Measurements from ENCODE around the gene VMP1.
"Not testable (repeated sequence)": the region's sequence is repeated elsewhere in the genome, so short reads cannot be mapped to it uniquely, and the experiment has no call there.

VMP1 gene

GRCh38 chr17:59841091-59841881 lies 133.8 kb downstream of the VMP1 start:
- DNase-seq (ENCODE audit: low read depth): not testable (repeated sequence)

GRCh38 chr17:59841882-59842263 lies 134.4 kb downstream of the VMP1 start:
- not testable (repeated sequence) for DNase-seq (ENCODE audit: low read depth)

GRCh38 chr17:59842901-59843652 lies 135.6 kb downstream of the VMP1 start:
- DNase-seq (ENCODE audit: low read depth): no peak

GRCh38 chr17:59844884-59845594 lies 137.6 kb downstream of the VMP1 start:
- no peak for DNase-seq (ENCODE audit: low read depth)

GRCh38 chr17:59845595-59846393 lies 138.3 kb downstream of the VMP1 start:
- no peak for DNase-seq (ENCODE audit: low read depth)

GRCh38 chr17:59846394-59847165 lies 139.1 kb downstream of the VMP1 start:
- DNase-seq (ENCODE audit: low read depth): no peak

- no peak for DNase-seq (ENCODE audit: low read depth)
Measured at GRCh38 chr17:59848385-59848668, 140.9 kb downstream of the VMP1 start.

- no peak for DNase-seq (ENCODE audit: low read depth)
Measured at GRCh38 chr17:59848778-59849177, 141.3 kb downstream of the VMP1 start.

GRCh38 chr17:59850311-59850710 lies 142.9 kb downstream of the VMP1 start:
- not testable (repeated sequence) for DNase-seq (ENCODE audit: low read depth)

- DNase-seq (ENCODE audit: low read depth): no peak
Measured at GRCh38 chr17:59851439-59852375, 144.3 kb downstream of the VMP1 start.

GRCh38 chr17:59852847-59853167 lies 145.4 kb downstream of the VMP1 start:
- DNase-seq (ENCODE audit: low read depth): not testable (repeated sequence)

GRCh38 chr17:59853168-59853918 lies 145.9 kb downstream of the VMP1 start:
- no peak for DNase-seq (ENCODE audit: low read depth)

- not testable (repeated sequence) for DNase-seq (ENCODE audit: low read depth)
Measured at GRCh38 chr17:59853919-59854729, 146.7 kb downstream of the VMP1 start.

- DNase-seq (ENCODE audit: low read depth): no peak
Measured at GRCh38 chr17:59856859-59857794, 149.7 kb downstream of the VMP1 start.

GRCh38 chr17:59858167-59858816 lies 150.8 kb downstream of the VMP1 start:
- no peak for DNase-seq (ENCODE audit: low read depth)

GRCh38 chr17:59858932-59859331 lies 151.5 kb downstream of the VMP1 start:
- DNase-seq (ENCODE audit: low read depth): no peak

GRCh38 chr17:59859444-59860025 lies 152.1 kb downstream of the VMP1 start:
- DNase-seq (ENCODE audit: low read depth): no peak

Measured in CMK (cell line).